ENCODE data around the gene PDZD7.

PDZD7 gene

GRCh38 chr10:101012525-101013364 is 18.2 kb downstream of the PDZD7 start:
- peak; percentile 94 for DNase-seq (ENCODE audit: low spot score)
- CTCF ChIA-PET = interaction anchor here (0.6 to 2.2 kb wide), 8 partner anchors 10 to 477 kb away, joined by 3 to 11 read pairs (median 4); partner anchors contain the start of genes HIF1AN, LZTS2 and SLF2
- peak overlapping the region; percentile 54 for H3K27ac ChIP-seq
- POLR2A ChIA-PET (ENCODE audit: low non-redundant PET) = no interaction called here
- TF ChIP-seq CTCF (conservative IDR thresholded peaks at IDR 0.05; ENCODE audit: low read depth) = peak; percentile 87

GRCh38 chr10:101011517-101012423 is 19.2 kb downstream of the PDZD7 start:
- POLR2A ChIA-PET (ENCODE audit: low non-redundant PET) = interaction anchor here (0.9 kb wide), 1 partner anchor 10 kb away, joined by 3 read pairs; no protein-coding TSS in a partner anchor

GRCh38 chr10:101010329-101010728 is 20.6 kb downstream of the PDZD7 start:
- CTCF ChIA-PET = interaction anchor here (0.7 to 3.7 kb wide), 4 partner anchors 12 to 48 kb away, joined by 3 to 27 read pairs (median 8); partner anchors contain the start of gene LZTS2
- H3K27ac ChIP-seq = no peak overlapping the region
- TF ChIP-seq CTCF (conservative IDR thresholded peaks at IDR 0.05; ENCODE audit: low read depth) = no peak
- POLR2A ChIA-PET (ENCODE audit: low non-redundant PET) = no interaction called here
- no peak for DNase-seq (ENCODE audit: low spot score)

More at GRCh38 chr10:101011517-101012423, 19.2 kb downstream of the PDZD7 start:
- 0 out of 2 replicates have a peak, but pooled peaks have one; percentile 17 for TF ChIP-seq CTCF (conservative IDR thresholded peaks at IDR 0.05; ENCODE audit: low read depth)
- H3K27ac ChIP-seq = peak overlapping the region; percentile 54
- CTCF ChIA-PET = interaction anchor here (0.6 to 2.2 kb wide), 15 partner anchors 9 to 1100 kb away, joined by 3 to 11 read pairs (median 3); partner anchors contain the start of genes HIF1AN, LZTS2 and SLF2
- DNase-seq (ENCODE audit: low spot score) = no peak

GRCh38 chr10:101008823-101009423 is 22.0 kb downstream of the PDZD7 start:
- no peak for DNase-seq (ENCODE audit: low spot score)
- TF ChIP-seq CTCF (conservative IDR thresholded peaks at IDR 0.05; ENCODE audit: low read depth) = no peak
- ChIA-PET POLR2A (ENCODE audit: low non-redundant PET) (no interaction called here), CTCF (interaction anchor here (0.6 to 3.7 kb wide), 5 partner anchors 10 to 469 kb away, joined by 3 to 27 read pairs (median 5); partner anchors contain the start of gene LZTS2)
- peak overlapping the region; percentile 63 for H3K27ac ChIP-seq

- DNase-seq (ENCODE audit: low spot score) = no peak
- CTCF ChIA-PET = interaction anchor here (0.6 to 3.7 kb wide), 6 partner anchors 10 to 83 kb away, joined by 3 to 27 read pairs (median 6); partner anchors contain the start of gene LZTS2
- TF ChIP-seq CTCF (conservative IDR thresholded peaks at IDR 0.05; ENCODE audit: low read depth) = no peak
- H3K27ac ChIP-seq = peak overlapping the region; percentile 63
- POLR2A ChIA-PET (ENCODE audit: low non-redundant PET) = interaction anchor here (0.6 kb wide), 1 partner anchor 46 kb away, joined by 6 read pairs; no protein-coding TSS in a partner anchor
These were observed 22.8 kb downstream of the PDZD7 start for GRCh38 chr10:101007915-101008822.

Measured in RWPE1 (cell line).